HG02610 (cell line): ENCODE results near the gene CFAP299.

Experiments
- ATAC-seq: cut with Tn5 transposase; IDR thresholded peaks from one replicate; pipeline ENCODE4 v1.9.1; 2021; ENCODE audit warnings: mild to moderate bottlenecking, moderate library complexity; ENCODE audit not compliant: unreplicated experiment

The CFAP299 gene

DNA sequence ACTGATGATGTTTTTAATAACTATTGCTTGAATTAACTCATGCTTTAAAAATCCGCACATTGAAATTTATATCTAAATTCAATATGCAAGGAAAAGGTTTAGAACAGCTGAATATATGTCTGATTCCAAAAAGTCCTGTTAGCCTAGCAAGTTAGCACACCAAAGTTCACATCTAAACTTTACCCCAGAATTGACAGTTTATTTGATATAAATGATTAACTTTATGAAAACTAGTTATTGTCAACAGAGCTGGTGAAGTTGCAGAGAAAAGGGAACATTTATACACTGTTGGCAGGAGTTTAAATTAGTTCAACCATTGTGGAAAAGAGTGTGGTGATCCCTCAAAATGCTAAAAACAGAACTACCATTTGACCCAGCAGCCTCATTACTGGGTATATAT, 574.4 kb downstream of the CFAP299 start:
- ATAC-seq: no peak

DNA sequence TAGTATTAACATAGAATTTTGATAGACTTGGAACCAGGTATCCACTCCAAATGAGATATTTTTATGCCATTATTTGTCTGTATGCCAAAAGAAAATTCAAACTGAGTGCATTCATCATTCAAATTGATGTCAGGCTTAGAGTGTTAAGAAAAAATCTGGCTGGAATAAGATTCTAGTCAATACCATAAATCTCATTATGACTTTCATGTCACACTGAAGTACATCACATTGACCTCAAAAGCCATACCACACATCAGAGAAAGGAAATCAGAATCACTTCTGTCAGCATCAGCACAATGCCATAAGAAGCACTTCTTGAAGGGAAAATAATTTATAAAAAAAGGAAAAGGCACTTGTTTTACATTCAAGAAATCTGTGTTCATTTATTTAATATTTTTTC, 575.9 kb downstream of the CFAP299 start:
- peak; percentile 58 for ATAC-seq

DNA sequence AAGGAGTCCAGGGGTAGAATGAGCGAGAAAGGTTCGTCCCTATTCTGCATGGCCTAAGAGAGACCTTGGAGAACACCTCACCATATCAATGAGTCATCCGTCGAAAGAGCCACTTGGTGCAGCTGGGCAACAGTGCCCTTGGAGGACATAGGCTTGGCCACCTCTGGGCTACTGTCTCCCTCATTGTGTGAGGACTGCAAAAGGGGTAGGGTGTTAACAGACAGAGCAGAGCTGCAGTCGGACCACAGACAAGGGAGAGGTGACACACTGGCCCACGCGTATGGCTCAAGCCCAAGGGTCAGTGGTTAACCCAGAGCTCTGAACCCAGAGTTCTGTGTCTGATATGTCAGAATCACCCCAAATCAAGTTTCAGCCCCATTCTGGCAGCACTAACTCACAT, 576.8 kb downstream of the CFAP299 start:
- ATAC-seq: no peak

DNA sequence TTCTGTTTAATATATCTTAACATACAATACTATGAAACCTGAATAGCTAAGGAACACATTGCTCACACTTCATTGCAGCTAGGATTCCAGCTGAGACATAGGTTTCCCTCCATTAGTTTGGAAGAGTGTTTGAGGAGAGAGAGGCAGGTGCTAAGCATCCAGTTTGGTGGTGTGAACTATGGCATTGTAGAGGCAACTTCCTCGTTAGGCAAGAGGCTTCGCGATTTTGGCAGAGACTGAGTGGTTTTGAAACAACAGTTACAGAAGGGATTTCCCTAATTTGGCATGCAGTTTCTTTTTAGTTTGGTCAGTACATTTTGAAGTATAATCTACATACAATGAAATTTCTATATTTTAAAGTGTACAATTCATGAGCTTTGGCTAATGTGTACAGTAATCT, 577.9 kb downstream of the CFAP299 start:
- peak; percentile 95 for ATAC-seq

DNA sequence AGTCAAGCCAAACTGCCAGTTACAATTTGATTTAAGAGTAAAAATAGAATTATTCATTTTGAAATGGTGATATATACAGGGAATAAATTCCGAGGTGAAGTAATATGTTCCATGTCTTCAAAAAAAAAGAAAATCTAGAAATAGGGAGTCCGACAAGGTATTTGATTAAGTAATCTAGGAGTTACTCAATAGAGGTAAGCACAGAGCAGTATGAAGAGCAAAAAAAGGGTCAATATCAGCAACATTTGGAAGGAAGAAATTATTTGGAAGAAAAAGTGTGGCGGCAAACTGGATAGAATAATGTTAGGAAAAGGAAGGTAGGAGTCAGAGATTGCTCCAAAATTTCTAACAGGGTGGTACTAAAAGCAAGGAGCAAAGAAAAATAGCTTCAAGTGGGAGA, 581.2 kb downstream of the CFAP299 start:
- ATAC-seq: no peak

DNA sequence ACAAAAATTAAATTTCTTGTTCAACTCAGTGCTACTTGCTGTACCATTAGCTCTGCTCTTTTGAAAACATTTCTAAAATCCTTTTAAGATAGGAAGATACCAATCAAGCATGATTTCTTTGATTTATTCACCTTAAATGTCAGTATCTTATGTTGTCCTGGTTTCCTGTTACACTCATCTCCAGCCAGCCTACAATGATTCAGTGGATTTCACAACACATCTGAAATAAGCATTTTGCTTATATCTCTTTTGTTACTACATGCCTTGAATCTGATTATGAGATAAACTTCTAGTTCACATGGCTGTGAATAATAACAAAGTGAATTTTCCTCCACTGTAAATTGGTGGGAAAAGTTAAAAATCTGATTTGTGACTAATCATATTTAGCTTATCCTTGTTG, 582.5 kb downstream of the CFAP299 start:
- no peak for ATAC-seq

DNA sequence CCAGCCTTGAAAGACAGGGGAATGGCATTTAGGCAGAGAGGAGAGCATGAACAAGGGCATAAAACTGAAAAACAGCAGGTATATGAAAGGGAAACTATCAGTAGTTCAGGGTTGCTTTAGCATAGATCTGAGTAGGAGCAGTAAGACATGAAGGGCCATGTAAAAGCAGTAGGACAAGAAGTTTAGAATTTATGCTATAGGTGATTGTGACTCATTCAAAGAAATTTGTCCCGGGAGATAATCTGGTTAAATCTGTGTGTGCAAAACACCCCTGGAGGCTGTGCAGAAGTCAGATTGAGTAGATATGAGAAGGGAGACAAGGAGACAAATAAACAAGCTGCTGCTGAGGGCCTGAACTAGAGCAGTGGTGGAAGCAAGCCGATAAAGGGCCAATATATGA, 585.9 kb downstream of the CFAP299 start:
- ATAC-seq: no peak

DNA sequence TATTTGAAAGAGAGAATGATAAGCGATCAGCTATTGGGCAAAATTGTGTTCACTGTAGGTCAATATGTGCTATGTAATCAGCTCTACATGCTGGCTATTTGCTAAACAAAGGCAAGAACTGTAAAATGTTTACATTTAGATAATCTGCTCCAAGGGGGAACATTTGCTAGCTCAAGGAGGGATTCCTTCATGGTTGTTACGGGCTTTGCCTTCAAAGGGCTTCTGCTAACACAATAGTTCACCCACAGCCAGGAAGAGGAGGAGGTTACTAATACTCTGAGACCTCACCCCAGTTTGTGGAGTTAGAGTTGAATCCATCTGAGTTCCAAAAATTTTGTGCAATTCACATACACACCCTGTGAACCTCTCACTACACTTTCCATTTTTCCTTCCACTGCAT, 587.4 kb downstream of the CFAP299 start:
- ATAC-seq: no peak

DNA sequence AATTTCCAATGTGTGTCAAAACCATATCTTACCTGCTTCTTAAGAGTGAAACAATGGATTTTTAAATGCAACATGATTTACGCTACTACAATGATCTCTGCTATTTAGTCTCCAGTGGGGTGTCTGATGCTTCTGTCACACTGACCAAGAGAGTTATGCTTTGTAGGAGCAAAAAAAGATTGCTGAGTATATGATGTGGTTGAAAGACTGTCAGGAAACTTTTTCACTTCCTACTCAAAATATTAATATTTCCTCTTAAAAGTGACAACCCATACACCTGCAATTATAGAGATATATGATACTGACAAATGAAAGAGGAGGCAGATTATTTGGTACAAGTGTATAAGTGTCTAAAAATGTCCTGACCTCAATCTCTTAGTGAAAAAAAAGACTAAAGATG, 589.8 kb downstream of the CFAP299 start:
- no peak for ATAC-seq

DNA sequence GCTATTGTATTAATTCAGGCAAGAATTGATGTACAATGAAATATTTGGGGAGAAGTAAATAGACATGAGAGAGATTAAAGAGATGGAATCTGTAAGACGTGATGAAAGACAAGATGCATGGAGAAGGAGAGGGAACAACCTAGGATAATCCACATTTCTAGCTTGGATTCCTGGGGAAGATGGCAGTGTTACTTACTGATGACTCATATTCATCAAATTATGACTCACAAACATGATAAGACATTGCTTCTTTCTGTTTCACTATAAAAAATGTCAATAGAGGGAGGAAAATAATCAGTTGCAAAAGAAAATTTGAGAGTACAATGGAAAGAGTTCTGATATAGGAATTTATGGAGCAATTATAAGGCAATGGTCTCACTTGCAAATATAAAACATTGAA, 590.9 kb downstream of the CFAP299 start:
- peak; percentile 78 for ATAC-seq

DNA sequence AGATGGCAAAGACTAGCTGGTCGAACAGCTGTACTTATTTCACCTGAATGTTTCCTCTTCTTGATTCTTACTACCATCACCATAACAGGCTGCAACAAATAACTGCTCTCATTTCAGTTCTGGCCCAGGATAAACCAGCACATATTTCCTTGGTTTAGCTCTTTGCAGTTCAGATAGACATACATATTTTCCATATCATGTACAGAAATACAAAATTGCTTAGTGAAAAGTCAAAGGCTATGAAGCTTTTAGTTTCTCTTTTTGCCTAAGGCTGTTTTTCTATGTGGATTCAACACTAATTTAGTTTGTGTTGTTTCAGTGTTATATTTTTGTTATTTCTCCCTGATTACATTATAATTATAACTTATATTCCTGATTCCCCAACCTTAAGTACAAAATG, 591.4 kb downstream of the CFAP299 start:
- ATAC-seq: peak; percentile 16

DNA sequence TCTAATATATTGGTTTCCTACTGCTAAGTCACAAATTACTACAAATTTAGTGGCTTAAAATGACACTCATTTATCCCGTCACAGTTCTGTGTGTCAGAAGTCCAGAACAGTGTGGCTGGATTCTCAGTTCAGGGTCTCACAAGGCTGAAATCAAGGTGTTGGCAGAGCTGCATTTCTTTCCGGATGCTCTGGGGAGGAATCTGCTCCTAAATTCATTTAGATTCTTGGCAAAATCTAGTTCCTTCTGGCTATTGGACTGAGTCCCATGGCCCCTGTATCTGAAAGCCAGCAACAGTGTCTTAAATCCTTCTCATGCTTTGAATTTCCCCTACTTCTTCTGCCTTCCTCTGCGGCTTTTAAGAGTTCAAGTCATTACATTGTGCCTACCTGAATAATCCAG, 591.9 kb downstream of the CFAP299 start:
- no peak for ATAC-seq

DNA sequence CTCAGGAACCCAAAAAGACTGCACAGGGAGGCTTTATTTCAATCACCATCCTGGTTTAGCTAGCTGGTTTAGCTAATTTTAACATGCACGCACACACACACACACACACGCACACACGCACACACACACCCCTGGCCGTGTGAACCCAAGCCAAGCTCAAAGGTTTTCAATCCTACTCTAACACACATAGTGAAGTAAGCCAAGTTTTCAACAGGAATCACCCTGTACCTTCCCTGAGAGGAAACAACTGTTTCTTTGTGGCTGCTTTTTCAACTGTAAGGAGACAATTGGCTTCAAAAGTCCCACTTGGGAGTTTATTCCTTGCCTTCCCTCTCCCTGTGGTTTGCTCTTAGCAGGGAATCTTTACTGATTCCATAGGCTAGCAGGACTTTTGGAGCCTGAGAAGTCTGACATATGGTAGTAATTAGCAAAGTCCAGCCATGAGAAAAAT, 596.1 kb downstream of the CFAP299 start:
- no peak for ATAC-seq

DNA sequence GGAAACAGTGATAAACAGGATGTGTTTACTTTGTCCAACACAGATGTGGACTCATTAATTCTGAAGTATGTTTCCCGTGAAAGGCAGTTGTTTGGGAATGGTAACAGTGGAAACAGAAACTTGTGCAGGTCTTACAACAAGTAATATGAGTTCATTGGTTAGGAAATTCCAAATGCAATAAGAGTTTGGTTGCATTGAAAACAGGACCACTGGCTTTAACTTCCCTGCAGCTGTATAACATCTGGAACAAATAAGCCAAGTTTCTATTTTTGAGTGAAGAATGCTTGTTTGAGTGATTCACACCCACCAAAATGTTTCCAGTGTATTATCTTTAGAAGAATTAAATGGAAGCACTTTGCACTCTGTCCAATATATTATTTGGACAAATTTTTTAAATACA, 612.6 kb downstream of the CFAP299 start:
- ATAC-seq: no peak

DNA sequence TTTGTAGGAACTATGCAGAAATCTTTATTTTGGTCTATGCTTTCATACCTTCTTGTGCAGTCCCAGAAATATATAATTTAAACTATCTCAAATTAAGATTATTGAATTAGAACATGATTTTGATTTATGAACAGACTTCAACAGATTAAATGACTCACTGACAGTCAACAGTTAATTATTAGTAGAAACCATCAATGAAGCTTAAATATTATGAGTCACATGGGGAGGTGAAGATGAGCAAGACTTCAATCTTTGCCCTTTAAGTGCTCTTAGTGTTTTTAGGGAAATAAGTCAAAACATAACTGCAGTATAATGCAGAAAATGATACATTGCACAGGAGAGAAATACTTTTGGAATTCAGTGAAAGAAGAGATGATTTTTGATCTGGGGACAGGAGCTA, 613.5 kb downstream of the CFAP299 start:
- no peak for ATAC-seq

DNA sequence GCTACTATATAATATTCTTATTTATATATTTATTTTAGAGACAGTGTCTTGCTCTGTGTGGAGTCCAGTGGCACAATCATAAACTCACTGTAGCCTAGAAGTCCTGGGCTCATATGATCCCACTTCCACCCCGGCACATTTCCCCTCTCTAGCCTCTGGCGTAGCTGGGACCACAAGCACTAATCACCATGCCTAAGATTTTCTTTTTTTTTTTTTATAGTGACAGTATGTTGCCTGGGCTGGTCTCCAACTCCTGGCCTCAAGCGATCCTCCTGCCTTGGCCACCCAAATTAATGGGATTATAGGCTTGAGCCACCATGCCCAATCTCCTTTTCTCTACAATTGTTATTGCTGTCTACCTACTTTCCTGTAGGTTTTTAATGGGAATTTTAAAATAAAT, 620.9 kb downstream of the CFAP299 start:
- no peak for ATAC-seq

DNA sequence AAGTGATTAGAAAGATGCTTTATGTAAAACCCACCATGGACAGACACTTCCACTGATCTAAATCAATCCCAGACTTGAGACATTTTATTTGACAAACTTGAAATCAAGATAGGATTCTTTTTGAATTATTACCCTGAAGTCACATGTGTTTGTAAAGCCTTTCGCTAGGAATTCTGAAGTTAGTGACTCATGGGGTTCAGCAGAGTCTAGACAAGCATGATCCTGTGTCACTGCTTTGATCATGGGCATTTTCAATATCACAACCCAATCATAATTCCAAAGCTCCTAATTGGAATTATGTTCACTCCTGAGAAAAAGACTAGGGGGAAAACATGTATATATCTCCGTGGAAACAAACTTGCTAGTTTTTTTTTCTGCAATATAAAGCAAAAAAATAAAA, 627.5 kb downstream of the CFAP299 start:
- no peak for ATAC-seq

DNA sequence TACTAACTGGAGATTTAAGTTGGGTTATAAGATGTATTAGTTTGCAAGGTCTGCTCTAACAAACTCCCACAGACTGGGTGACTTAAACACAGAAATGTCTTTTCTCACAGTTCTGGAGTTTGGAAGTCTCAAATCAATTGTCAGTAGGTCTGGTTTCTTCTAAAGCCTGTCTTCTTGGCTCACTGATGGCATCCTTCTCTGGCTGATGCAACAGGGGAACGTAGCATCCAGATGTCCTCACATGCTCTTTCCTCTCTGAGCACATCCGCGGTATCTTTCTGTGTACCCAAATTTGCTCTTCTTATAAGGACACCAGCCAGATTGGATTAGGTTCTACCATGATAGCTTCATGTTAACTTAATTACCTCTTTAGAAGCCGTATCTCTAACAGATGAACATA, 631.8 kb downstream of the CFAP299 start:
- ATAC-seq: no peak

DNA sequence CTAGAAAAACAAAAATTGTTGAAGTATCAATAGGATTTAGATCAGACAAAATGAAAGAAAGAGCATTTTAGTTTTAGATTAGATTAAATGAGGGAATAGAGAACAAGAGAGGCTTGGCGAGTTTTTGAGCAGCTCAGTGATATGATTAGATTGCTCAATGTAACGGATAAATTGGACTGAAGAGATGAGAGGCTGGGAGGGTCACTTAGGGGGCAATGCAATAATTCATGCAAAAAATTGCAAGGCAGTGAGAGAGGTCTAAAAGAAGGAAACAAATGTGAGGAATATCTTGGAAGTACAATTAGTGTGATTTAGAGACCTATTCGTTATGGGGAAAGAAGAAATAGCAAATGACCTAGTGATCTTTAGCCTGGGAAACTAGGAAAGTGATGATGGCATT, 644.7 kb downstream of the CFAP299 start:
- ATAC-seq: no peak

DNA sequence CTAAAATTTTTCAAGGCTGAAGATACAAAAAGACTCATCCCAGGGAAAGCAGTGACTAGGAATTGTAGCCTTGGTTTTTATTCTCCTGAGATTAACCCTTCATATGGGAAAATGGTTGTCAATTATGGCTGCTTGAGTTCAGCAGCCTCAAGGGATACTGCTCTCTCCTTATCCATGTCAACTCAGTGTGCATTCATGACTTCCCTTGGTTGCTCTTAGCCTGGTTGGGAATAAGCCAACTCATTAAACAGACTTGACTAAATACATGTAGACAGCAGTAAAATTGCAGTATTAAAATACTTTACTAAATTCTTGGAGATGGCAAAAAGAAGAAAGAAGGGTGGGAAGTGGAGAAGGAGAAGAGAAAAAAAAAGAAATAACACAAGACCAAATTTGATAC, 650.5 kb downstream of the CFAP299 start:
- no peak for ATAC-seq

DNA sequence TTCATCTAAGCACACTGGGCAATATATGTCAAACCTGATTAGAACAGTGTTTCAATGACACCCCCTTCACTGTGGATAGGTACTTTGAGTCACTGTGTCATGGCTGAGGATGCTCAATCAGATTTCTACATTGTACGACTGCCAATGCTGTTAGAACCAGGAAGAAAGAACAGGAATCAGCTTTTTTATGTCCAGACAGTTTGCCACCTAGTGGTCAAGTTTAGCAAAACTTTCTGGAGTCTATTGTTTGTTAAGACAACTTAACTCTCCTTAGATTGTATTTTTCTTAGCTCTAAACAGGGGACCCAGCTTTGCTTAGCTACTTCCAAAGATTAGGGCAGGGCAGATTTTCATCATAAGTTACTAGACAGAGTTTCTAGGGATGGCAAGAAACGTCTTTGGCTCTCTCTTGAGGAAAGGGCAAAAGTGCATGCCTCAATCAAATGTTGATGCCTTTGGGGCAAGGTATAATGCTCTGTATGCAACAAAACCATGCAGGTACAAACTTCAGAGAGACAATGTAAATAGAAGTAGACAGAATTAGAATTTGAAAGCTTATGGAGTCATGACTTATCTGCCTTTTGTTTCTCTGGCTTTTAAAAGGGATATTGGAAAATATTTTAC, 654.5 kb downstream of the CFAP299 start:
- peak; percentile 77 for ATAC-seq

DNA sequence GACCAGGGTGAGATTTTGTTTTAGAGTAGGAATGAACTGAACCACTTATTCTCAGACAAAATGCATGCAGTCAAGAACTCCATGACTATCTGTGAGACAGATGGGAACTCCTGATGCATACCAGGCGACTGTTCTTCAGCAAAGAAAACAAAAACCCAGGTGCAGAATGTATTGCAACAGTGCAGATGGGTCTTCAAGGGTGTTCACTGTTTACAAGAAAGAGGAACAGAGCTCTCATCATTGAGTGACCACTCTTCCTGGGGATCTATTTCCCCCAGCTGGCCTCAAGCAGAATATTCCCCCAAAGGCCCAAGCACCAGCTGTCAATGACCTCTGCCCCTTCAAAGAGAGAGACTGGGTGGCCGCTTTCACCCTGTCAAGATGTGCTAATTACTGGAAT, 655.3 kb downstream of the CFAP299 start:
- no peak for ATAC-seq

DNA sequence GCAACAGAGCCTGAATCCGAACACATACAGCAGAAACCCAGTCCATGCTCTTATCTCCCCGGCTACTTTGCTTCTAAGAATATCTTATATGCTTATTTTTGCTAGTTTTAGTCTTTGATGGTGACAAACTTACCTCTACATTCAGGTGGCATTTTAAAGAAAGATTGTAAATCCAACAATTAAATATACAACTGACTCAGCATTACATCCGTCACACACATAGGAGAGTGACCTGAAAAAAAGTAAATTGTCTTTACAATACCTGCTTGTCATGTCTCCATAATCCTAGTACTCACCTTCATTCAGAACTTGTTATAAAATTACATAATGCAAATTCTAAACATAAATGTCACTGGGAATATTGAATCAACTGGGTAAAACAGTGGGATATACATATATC, 664.4 kb downstream of the CFAP299 start:
- ATAC-seq: no peak
